Psoas muscle (tissue), 8 donors: Measurements from ENCODE around the gene GPR183. TPM values are rescaled to one million over a fixed set of nuclear protein-coding genes. Genes with fewer than 3 reads are reported as not detected.

ENCODE experiments used
- ATAC-seq, 4 donors: fragments of 200-7000 bp; cut with Tn5 transposase; one replicate each; pipeline ENCODE4 v1.9.1; 2020; ENCODE audit warnings: moderate library complexity in 3 of 4, mild to moderate bottlenecking in 2 of 4
- DNase-seq, 2 donors: peaks; one replicate each; pipeline ENCODE4 v3.0.0-alpha.2; 2020
- H3K27ac ChIP-seq: fragments of 200-600 bp; one replicate; pipeline ENCODE4 v1.8.0; 2022
- H3K27me3 ChIP-seq, 3 donors: fragments of 200-600 bp in 1 of 3; one replicate each; pipeline versions ENCODE4 v1.6.1 to v1.8.0; 2013 to 2022; ENCODE audit warnings: low read length in 2 of 3, mild to moderate bottlenecking in 2 of 3, moderate library complexity in 1 of 3; ENCODE audit not compliant: insufficient read depth in 3 of 3
- H3K36me3 ChIP-seq, 2 donors: fragments of 200-600 bp in 1 of 2; one replicate each; pipeline versions ENCODE4 v1.6.1 to v1.8.0; 2013 to 2022; ENCODE audit warnings: low read depth in 1 of 2, mild to moderate bottlenecking in 1 of 2, moderate library complexity in 1 of 2; ENCODE audit not compliant: insufficient read depth in 1 of 2
- H3K4me1 ChIP-seq: fragments of 200-600 bp; one replicate; pipeline ENCODE4 v1.8.0; 2022
- H3K4me3 ChIP-seq: fragments of 200-600 bp; one replicate; pipeline ENCODE4 v1.8.0; 2022; ENCODE audit warnings: mild to moderate bottlenecking
- H3K9me3 ChIP-seq: fragments of 200-600 bp; one replicate; pipeline ENCODE4 v1.8.0; 2022
- WGBS, 3 donors: extraction: QIAGEN DNeasy Blood & Tissue Kit; methylation state at CpG; one replicate each; pipeline versions ENCODE4 v1.1.6 to v1.1.7; 2013; 5-methylcytosine and 5-hydroxymethylcytosine counted together
- intact Hi-C, 2 donors: fragments of 100-400 bp; cut with DNase I; formaldehyde crosslinking; loops; one replicate each; pipeline versions ENCODE4 v1.11.0 to v1.14.2; 2022
- polyA plus RNA-seq, 3 donors: library from polyadenylated mRNA; stranded (reverse); fragments of 200-250 nt; gene quantifications; one replicate each; pipeline ENCODE4 v1.2.3, GENCODE V29; 2013
- total RNA-seq, 4 donors: library from RNA; stranded (reverse); fragmentation: NEBNext Ultra II Directional in 2 of 4; extraction: Animal tissue kit (Norgen Biotek cat#: 25700) in 2 of 4; gene quantifications; one replicate each; pipeline versions ENCODE4 v1.2.1 to v1.2.4, GENCODE V29; 2021 to 2023
- TF ChIP-seq, protein P1 (sequence below): fragments of 200-600 bp; IDR thresholded peaks from one replicate; pipeline ENCODE4 v1.8.0; 2022; ENCODE audit warnings: antibody characterized with exemption
- donor health status: healthy with polysubstance abuse.
- donor health status: DM: no; HTN: no; CAD: no; lungs with moderate emphysema.
- donor health status: Bipolar disorder and iron deficiency.
- donor health status: healthy.
- donor health status: DM: yes; HTN: yes; CAD: no.
- donor health status: DM: no; HTN: no; CAD: no.
- donor health status: DM: no; HTN: no; CAD: no.
- donor health status: DM: yes; HTN: yes; CAD: no.

The GPR183 gene
- total and polyA plus RNA-seq, 7 donors, result 0.67 to 1.4 (median 0.80) TPM

DNA sequence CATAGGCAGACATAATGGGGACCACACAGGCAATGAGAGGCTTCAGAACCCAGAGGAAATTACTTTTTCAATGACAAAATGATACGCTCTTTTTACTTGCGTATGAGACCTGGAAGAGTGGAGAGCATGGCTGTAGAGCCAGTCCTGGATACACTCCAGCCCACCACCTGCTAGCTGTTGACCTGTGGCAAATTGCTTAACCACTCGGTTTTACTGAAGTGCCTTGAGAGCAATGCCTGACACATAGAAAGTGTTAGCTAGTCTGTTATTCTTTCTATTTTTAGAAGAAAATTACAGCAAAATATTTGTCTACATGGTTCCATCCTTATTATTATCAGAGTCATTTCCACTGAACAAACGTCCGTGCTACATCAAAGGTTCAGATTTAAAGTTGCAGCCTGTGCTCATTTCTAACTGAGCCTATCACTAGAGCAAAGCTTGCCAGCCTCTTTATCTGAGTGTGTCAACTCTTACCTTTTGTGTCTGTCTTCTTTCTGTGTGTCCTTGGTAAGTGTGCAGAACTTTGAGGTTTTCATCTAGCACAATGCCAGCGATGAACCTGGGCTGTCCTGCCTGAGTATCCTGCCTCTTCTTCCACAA, 9.6 kb upstream of the GPR183 start:
- Histone ChIP-seq H3K4me3 (no peak overlapping the region), H3K27me3 (no peaks in the 10 kb centered on the region), H3K9me3 (no peaks in the 10 kb centered on the region), H3K27ac (no peak overlapping the region), H3K4me1 (peaks cover 21% of the 10 kb centered on the region), H3K36me3 (peaks cover 8 to 25% of the 10 kb centered on the region in 2 donors)
- TF ChIP-seq, protein P1, sequence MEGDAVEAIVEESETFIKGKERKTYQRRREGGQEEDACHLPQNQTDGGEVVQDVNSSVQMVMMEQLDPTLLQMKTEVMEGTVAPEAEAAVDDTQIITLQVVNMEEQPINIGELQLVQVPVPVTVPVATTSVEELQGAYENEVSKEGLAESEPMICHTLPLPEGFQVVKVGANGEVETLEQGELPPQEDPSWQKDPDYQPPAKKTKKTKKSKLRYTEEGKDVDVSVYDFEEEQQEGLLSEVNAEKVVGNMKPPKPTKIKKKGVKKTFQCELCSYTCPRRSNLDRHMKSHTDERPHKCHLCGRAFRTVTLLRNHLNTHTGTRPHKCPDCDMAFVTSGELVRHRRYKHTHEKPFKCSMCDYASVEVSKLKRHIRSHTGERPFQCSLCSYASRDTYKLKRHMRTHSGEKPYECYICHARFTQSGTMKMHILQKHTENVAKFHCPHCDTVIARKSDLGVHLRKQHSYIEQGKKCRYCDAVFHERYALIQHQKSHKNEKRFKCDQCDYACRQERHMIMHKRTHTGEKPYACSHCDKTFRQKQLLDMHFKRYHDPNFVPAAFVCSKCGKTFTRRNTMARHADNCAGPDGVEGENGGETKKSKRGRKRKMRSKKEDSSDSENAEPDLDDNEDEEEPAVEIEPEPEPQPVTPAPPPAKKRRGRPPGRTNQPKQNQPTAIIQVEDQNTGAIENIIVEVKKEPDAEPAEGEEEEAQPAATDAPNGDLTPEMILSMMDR, result no peak
- intact Hi-C loops, result no loop called here
- ATAC-seq, result peak in 3 of 4 donors; percentile 36 to 43 (median 42)
- 70 to 85% (median 71%) methylated on average over 6 of the region's 6 CpGs for WGBS, 3 donors
- peak in 1 of 2 donors; percentile 28 for DNase-seq

DNA sequence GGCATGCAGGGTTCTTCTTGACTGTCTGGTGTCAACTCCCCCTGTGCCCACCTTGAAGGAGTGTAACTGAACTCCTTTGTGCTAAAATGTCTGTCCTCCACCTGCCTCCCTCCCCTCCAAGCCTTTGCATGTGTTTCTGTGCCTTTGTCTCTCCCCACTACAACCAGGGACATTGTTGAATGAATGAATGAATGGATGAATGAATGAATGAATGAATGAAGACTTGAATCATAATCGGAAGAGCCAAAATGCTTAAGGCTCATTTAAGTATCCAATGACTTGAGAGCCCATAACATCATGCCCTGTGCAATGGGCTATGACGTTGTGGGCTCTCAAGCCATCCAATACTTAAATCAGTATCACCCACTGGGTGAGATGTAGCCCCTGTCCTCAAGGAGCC, 9.0 kb upstream of the GPR183 start:
- no peaks in the 10 kb centered on the region for H3K27me3 ChIP-seq
- H3K9me3 ChIP-seq, result no peaks in the 10 kb centered on the region
- ATAC-seq (no peak), DNase-seq (no peak)
- intact Hi-C loops, result no loop called here
- peaks cover 24% of the 10 kb centered on the region for H3K4me1 ChIP-seq
- TF ChIP-seq, protein P1, result no peak
- peaks cover 8 to 25% of the 10 kb centered on the region in 2 donors for H3K36me3 ChIP-seq
- H3K27ac ChIP-seq, result no peak overlapping the region
- 91 to 100% (median 95%) methylated on average over 2 of the region's 2 CpGs for WGBS, 3 donors
- no peak overlapping the region for H3K4me3 ChIP-seq

DNA sequence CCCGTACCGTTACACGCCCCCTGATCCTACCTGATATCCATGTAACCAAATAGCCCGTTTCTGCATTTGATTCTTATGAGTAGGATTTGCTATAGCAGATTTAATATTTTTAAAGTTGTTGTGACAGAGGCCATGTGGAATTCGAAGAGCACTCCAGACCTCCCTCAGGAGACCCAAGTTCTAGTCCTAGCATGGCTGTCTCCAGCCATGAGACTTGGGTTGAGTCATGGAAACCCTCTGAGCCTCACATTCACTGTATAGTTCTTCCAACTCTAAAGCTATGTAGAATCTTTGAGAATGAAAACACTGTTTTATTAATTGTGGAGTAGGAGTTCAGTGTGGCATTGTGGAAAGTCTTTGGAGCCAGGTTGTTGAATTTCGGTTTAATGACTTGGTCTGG, 8.0 kb upstream of the GPR183 start:
- no peak for ATAC-seq
- intact Hi-C loops, result no loop called here
- TF ChIP-seq, protein P1, result no peak
- peaks cover 8 to 25% of the 10 kb centered on the region in 2 donors for H3K36me3 ChIP-seq
- 79 to 83% (median 79%) methylated on average over 6 of the region's 6 CpGs for WGBS, 3 donors
- H3K9me3 ChIP-seq, result no peaks in the 10 kb centered on the region
- no peaks in the 10 kb centered on the region for H3K27me3 ChIP-seq
- no peak overlapping the region for H3K27ac ChIP-seq
- no peak for DNase-seq
- peaks cover 24% of the 10 kb centered on the region for H3K4me1 ChIP-seq
- H3K4me3 ChIP-seq, result no peak overlapping the region

DNA sequence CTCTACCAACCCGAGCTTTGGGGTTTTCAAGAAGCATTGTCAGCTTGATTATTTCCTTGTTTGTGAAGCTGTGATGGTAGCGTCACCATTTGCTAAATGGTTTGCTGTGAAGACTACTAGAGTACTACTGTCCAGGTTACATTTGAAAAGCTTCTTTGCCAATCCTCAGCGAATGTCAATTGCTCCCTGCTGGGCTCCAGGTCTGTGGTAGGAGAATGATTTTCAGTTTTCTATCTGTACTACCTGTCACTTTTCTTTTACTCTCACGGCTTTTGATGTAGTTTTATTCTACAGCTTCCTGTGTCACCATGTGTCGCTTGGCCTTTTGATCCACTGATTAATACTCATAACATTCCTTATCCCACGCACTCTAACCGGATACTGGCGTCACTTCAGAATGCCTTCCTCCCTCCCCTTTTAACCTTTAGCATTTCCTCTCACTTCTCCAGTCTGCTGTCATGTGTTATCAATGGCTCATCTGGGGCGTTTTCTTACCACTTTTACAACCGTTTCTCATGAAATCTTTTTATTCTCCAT, 7.5 kb upstream of the GPR183 start:
- DNase-seq (no peak), ATAC-seq (no peak)
- Histone ChIP-seq H3K9me3 (no peaks in the 10 kb centered on the region), H3K36me3 (peaks cover 8 to 21% of the 10 kb centered on the region in 2 donors), H3K4me1 (peaks cover 24% of the 10 kb centered on the region), H3K27me3 (no peaks in the 10 kb centered on the region), H3K4me3 (no peak overlapping the region), H3K27ac (no peak overlapping the region)
- intact Hi-C loops, result no loop called here
- 73 to 75% (median 74%) methylated on average over 10 of the region's 10 CpGs for WGBS, 3 donors
- TF ChIP-seq, protein P1, result no peak

DNA sequence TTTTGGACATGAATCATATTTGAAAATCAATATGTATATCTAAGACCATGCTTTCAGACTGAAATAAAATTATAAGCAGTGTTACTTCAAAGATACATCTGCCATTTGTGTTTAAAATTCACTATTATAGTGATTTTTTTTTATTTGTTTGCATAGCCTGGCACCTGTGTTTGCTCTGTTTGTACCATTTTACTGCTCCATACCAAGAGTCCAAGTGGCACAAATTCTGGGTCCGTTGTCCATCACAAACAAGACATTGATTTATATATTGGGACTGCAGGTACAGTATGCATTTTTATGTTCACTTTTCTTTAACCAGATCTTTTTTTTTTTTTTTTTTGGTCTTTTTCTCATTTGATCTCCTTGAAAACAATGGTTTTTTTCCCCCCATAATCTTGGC, 6.7 kb upstream of the GPR183 start:
- 62 to 82% (median 72%) methylated on average over 1 of the region's 1 CpG for WGBS, 3 donors
- no peak overlapping the region for H3K4me3 ChIP-seq
- ATAC-seq (no peak), DNase-seq (no peak)
- H3K4me1 ChIP-seq, result peaks cover 24% of the 10 kb centered on the region
- H3K27me3 ChIP-seq, result no peaks in the 10 kb centered on the region
- H3K36me3 ChIP-seq, result peaks cover 2 to 15% of the 10 kb centered on the region in 2 donors
- H3K27ac ChIP-seq, result peak overlapping the region; percentile 47
- no peaks in the 10 kb centered on the region for H3K9me3 ChIP-seq
- intact Hi-C loops, result no loop called here
- TF ChIP-seq, protein P1, result no peak
